HEK293 (cell line): ENCODE data around the gene EBF4.

Experiments
- YY1 ChIP-seq: fragments of 450-650 bp; formaldehyde crosslinking; IDR thresholded peaks from 2 replicates; pipeline ENCODE4 v1.5.1; 2018; ENCODE audit warnings: missing biosample characterization, missing genetic modification characterization
- ZBTB1 ChIP-seq: fragments of 450-650 bp; formaldehyde crosslinking; IDR thresholded peaks from 2 replicates; pipeline ENCODE4 v1.5.1; 2016; ENCODE audit warnings: missing biosample characterization, missing genetic modification characterization
- ZNF174 ChIP-seq: fragments of 450-650 bp; formaldehyde crosslinking; IDR thresholded peaks from 2 replicates; pipeline ENCODE4 v1.5.0; 2017; ENCODE audit warnings: missing biosample characterization, mild to moderate bottlenecking, missing genetic modification characterization
- ZNF37A ChIP-seq: fragments of 450-650 bp; IDR thresholded peaks from 2 replicates; pipeline ENCODE4 v1.5.1; 2018; ENCODE audit warnings: missing biosample characterization, missing genetic modification characterization
- ZNF530 ChIP-seq: fragments of 450-650 bp; formaldehyde crosslinking; IDR thresholded peaks from 2 replicates; pipeline ENCODE4 v1.5.1; 2016; ENCODE audit warnings: low read depth, missing biosample characterization, missing genetic modification characterization
- ZNF670 ChIP-seq: fragments of 450-650 bp; formaldehyde crosslinking; IDR thresholded peaks from 2 replicates; pipeline ENCODE4 v1.5.1; 2016; ENCODE audit warnings: missing biosample characterization, missing genetic modification characterization, low read depth

DNA sequence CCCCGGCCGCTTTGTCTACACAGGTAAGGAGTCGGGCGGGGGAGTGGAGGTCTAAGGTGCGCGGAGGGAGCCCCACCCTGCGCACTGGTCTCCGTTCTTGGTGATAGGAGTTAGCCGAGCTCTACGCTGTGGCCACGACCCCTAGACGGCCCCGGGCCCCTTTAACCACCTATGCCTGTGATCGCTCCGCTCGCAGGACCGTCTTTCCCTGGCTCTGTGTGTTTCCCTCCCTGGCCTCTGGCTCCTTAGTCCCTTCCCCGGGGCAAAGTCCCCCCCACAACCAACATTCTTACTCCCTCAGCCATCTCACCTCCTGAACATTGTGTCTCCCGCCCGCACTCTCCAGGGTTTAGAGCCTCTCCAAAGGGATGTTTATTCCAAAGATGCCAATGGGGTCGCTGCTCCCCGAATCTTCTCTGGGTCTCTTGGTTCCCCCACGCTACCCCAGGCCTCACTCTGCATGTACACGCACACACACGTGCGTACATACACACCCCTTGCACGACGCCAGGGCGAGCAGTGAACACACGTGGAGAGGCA is 57.4 kb downstream of the EBF4 start:
- no peak for TF ChIP-seq ZNF530
- TF ChIP-seq ZBTB1 (tag by site-specific recombination): no peak
- TF ChIP-seq ZNF174 (tag by site-specific recombination): no peak
- TF ChIP-seq YY1 (tag by site-specific recombination): no peak
- no peak for TF ChIP-seq ZNF37A
- TF ChIP-seq ZNF670 (tag by site-specific recombination): no peak
